Measurements from ENCODE around the gene GSTM2.
A peak's percentile ranks its signal among the peaks of the same experiment; 100 is the strongest.

GSTM2 gene

DNA sequence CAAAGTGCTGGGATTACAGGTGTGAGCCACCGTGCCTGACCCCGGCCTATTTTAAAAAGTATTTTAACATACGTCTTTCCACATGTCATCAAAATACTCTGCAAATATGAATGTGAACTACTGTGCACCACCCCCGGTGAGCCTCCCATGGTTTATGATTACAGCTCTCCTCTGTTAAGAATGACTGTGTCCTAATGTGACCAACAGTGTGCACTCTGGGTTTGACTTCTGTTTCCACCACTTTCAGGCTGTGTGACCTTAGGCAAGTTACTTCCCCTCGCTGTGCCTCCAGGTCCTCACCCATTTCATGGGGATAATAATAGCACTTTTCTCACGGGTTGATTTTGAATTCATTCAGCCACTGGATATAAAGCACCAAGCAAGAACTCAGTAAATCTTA lies 33.6 kb upstream of the GSTM2 start:
- Histone ChIP-seq H3K27ac (peak overlapping the region; percentile 47), H3K4me3 (ENCODE audit: low read depth, low read length) (no peak overlapping the region)

DNA sequence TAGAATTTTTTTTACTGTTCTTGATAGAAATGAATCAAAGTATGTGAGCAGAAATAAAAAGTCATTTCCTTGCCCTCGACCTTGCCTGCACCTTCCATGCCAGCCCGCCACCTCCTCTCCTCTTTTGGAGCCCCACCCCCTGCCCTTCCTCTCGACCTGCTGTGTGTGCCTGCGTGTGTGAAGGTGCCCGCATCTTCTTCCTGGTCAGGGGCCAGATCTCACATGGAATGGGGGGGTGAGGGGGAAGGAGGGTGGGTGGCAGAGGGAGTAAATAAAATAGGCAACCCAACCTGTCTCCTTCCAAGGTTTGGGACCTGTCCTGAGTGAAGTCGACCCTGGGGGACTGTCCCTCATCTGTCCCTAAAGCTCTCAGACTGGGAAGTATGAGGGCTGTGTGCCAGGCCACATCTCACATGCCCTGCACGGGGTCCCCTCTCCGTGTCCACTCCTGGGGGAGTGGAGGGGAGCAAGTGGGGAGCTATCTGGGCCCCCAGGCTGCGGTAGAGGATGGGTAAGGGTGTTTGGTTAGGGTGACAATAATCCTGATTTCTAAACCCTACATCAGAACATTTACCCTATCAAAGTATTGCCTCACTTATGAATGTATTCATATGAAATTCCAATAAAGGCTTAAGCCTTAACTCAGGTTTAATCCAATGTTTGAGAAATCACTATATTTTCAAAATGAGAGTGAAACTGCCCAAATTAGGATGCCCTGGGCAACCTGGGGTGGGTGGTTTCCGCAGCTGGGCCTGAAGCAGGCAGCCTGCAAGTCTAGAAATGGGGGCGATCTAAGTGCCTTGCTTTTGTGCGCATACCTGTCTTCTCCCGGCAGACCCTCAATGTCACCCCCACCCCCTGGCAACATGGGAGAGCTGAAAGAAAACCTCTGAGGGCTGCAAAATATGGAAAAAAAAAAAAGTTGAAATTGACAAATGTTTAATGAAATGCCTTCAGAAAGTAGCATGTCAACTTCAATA lies 32.8 kb upstream of the GSTM2 start:
- no peaks in the 10 kb centered on the region for H3K79me2 ChIP-seq
- H3K4me3 ChIP-seq (ENCODE audit: low read depth, low read length): no peak overlapping the region
- H2AFZ ChIP-seq: peak overlapping the region; percentile 38
- no peak overlapping the region for H3K9ac ChIP-seq
- H3K9me3 ChIP-seq (ENCODE audit: control insufficient read depth, low read length): no peaks in the 10 kb centered on the region
- H3K4me2 ChIP-seq (ENCODE audit: low read length): peak overlapping the region; percentile 0
- H3K36me3 ChIP-seq (ENCODE audit: control insufficient read depth, insufficient read depth, low read length): no peaks in the 10 kb centered on the region
- H3K27me3 ChIP-seq (ENCODE audit: control insufficient read depth, insufficient read depth, low read length): no peaks in the 10 kb centered on the region
- H3K4me1 ChIP-seq: peaks cover 8% of the 10 kb centered on the region
- no peak for TF ChIP-seq CTCF (IDR thresholded peaks at IDR 0.05)
- peak overlapping the region; percentile 47 for H3K27ac ChIP-seq

More for the DNA sequence above, 33.6 kb upstream of the GSTM2 start:
- Histone ChIP-seq H3K27me3 (ENCODE audit: control insufficient read depth, insufficient read depth, low read length) (no peaks in the 10 kb centered on the region), H3K9ac (no peak overlapping the region), H2AFZ (no peak overlapping the region), H3K9me3 (ENCODE audit: control insufficient read depth, low read length) (no peaks in the 10 kb centered on the region), H3K4me2 (ENCODE audit: low read length) (peak overlapping the region; percentile 0), H3K4me1 (peaks cover 8% of the 10 kb centered on the region), H3K36me3 (ENCODE audit: control insufficient read depth, insufficient read depth, low read length) (no peaks in the 10 kb centered on the region), H3K79me2 (no peaks in the 10 kb centered on the region)
- TF ChIP-seq CTCF (IDR thresholded peaks at IDR 0.05): no peak

- no peaks in the 10 kb centered on the region for H3K79me2 ChIP-seq
- no peaks in the 10 kb centered on the region for H3K36me3 ChIP-seq (ENCODE audit: control insufficient read depth, insufficient read depth, low read length)
- no peak overlapping the region for H3K27ac ChIP-seq
- no peak for TF ChIP-seq CTCF (IDR thresholded peaks at IDR 0.05)
- H2AFZ ChIP-seq: no peak overlapping the region
- no peaks in the 10 kb centered on the region for H3K9me3 ChIP-seq (ENCODE audit: control insufficient read depth, low read length)
- H3K4me3 ChIP-seq (ENCODE audit: low read depth, low read length): no peak overlapping the region
- peaks cover 8% of the 10 kb centered on the region for H3K4me1 ChIP-seq
- peak overlapping the region; percentile 10 for H3K4me2 ChIP-seq (ENCODE audit: low read length)
- H3K27me3 ChIP-seq (ENCODE audit: control insufficient read depth, insufficient read depth, low read length): no peaks in the 10 kb centered on the region
- H3K9ac ChIP-seq: no peak overlapping the region
Measured at GRCh38 chr1:109635862-109636200, 32.0 kb upstream of the GSTM2 start.

- Histone ChIP-seq H2AFZ (no peak overlapping the region), H3K36me3 (ENCODE audit: control insufficient read depth, insufficient read depth, low read length) (no peaks in the 10 kb centered on the region), H3K9me3 (ENCODE audit: control insufficient read depth, low read length) (no peaks in the 10 kb centered on the region), H3K27ac (no peak overlapping the region), H3K4me2 (ENCODE audit: low read length) (peak overlapping the region; percentile 10), H3K4me3 (ENCODE audit: low read depth, low read length) (no peak overlapping the region), H3K9ac (no peak overlapping the region), H3K27me3 (ENCODE audit: control insufficient read depth, insufficient read depth, low read length) (no peaks in the 10 kb centered on the region), H3K4me1 (peaks cover 8% of the 10 kb centered on the region), H3K79me2 (no peaks in the 10 kb centered on the region)
- no peak for TF ChIP-seq CTCF (IDR thresholded peaks at IDR 0.05)
Measured at GRCh38 chr1:109636201-109636952, 31.5 kb upstream of the GSTM2 start.

All from parathyroid adenoma (tissue), 2 donors.